ENCODE measurements around the gene ZNF385A. TPM values are rescaled to one million over a fixed set of nuclear protein-coding genes. Genes with fewer than 3 reads are reported as not detected.

Gene ZNF385A
- total RNA-seq, 1 experiment from 2014 or later = 5.7 TPM

GRCh38 chr12:54394281-54394719, 9.8 kb upstream of the ZNF385A start:
- no peak overlapping the region for H2BK15ac ChIP-seq (ENCODE audit: low read depth, low read length)
- H3K27me3 ChIP-seq (ENCODE audit: insufficient read depth, low read length) = no peaks in the 10 kb centered on the region
- H3K9me3 ChIP-seq (ENCODE audit: control insufficient read depth, low read depth, low read length) = no peaks in the 10 kb centered on the region
- H2AFZ ChIP-seq (ENCODE audit: low read length) = no peak overlapping the region
- no peaks in the 10 kb centered on the region; the same call in 1 of the 2 replicates for H3K79me2 ChIP-seq (ENCODE audit: insufficient read depth, low read length)
- Mint-ChIP-seq H3K4me1 (peaks cover 34 to 40% of the 10 kb centered on the region in 2 experiments), H3K27me3 (ENCODE audit: low read depth) (peaks cover 19% of the 10 kb centered on the region), H3K9me3 (no peaks in the 10 kb centered on the region), H3K4me3 (no peak overlapping the region), H3K36me3 (ENCODE audit: insufficient read depth in 1 of 3, low read depth in 3 of 3) (peaks cover 5 to 22% (median 15%) of the 10 kb centered on the region in 3 experiments; a peak in 5 of 7 replicates), H3K27ac (no peak overlapping the region)
- no CpG with 5 or more reads among the region's 4 CpGs for WGBS (ENCODE audit: extremely low coverage, insufficient read length, low lambda C conversion rate)
- H3T11ph ChIP-seq (ENCODE audit: low read length) = no peak overlapping the region
- H4K20me1 ChIP-seq (ENCODE audit: control insufficient read depth, insufficient read depth, insufficient read length) = no peaks in the 10 kb centered on the region
- H3K23ac ChIP-seq (ENCODE audit: insufficient read length, low read depth, low read length) = no peak overlapping the region
- TF ChIP-seq CTCF (conservative IDR thresholded peaks at IDR 0.05) = peak; percentile 86
- H2BK5ac ChIP-seq (ENCODE audit: insufficient read length, low read length) = no peak overlapping the region
- no peak overlapping the region for H3K18ac ChIP-seq (ENCODE audit: insufficient read length, low read depth, low read length)
- no peak overlapping the region for H2BK20ac ChIP-seq (ENCODE audit: low read depth, low read length, poor library complexity, severe bottlenecking)
- DNase-seq = peak; percentile 78
- no peak overlapping the region for H3K9ac ChIP-seq (ENCODE audit: extremely low read depth, insufficient read length, low read length)
- H4K8ac ChIP-seq (replicated peaks; ENCODE audit: insufficient read length, low read depth, low read length) = no peak overlapping the region
- no peak overlapping the region for H3K4me2 ChIP-seq (ENCODE audit: insufficient read depth, insufficient read length, low read length)
- no peak overlapping the region for H3K27ac ChIP-seq (ENCODE audit: insufficient read length, low read depth, low read length)
- no peak overlapping the region for H4K91ac ChIP-seq (ENCODE audit: insufficient read length, low read depth, low read length)
- H4K5ac ChIP-seq (ENCODE audit: insufficient read length, low read depth, low read length) = no peak overlapping the region
- no peak overlapping the region for H2BK12ac ChIP-seq (ENCODE audit: insufficient read length, low read depth, low read length)
- H3K4ac ChIP-seq (ENCODE audit: low read depth, low read length) = no peak overlapping the region
- no peak overlapping the region for H3K56ac ChIP-seq (ENCODE audit: insufficient read length, low read depth, low read length)
- no peak overlapping the region for H2BK120ac ChIP-seq (ENCODE audit: low read depth, low read length, poor library complexity, severe bottlenecking)
- H3K79me1 ChIP-seq (ENCODE audit: insufficient read depth, low read depth, low read length, poor library complexity, severe bottlenecking) = no peaks in the 10 kb centered on the region
- H3K23me2 ChIP-seq (ENCODE audit: insufficient read length, low read depth, low read length, poor library complexity, severe bottlenecking) = peaks cover 18% of the 10 kb centered on the region
- H3K4me1 ChIP-seq (ENCODE audit: insufficient read depth, low read length) = peaks cover 8% of the 10 kb centered on the region
- H3K14ac ChIP-seq (ENCODE audit: insufficient read depth, low read length) = no peak overlapping the region
- no peak overlapping the region for H2AK5ac ChIP-seq (ENCODE audit: insufficient read length, low read length)
